Transverse colon (tissue), 4 donors: ENCODE data around the gene GBP5.

Experiments
- CTCF ChIP-seq, 5 experiments: fragments of 200-600 bp in 3 of 5; fragments of 450-650 bp in 2 of 5; sonication (generic) in 3 of 5; IDR thresholded peaks; 1 replicate in 2 of 5; 2 replicates in 3 of 5; pipeline ENCODE4 v1.5.1; 2016 to 2017; ENCODE audit warnings: antibody characterized with exemption in 5 of 5, inconsistent platforms in 3 of 5, mild to moderate bottlenecking in 2 of 5, moderate library complexity in 1 of 5
- EP300 ChIP-seq: sonication (generic); formaldehyde crosslinking; IDR thresholded peaks from one replicate; pipeline ENCODE4 v1.6.1; 2017; ENCODE audit warnings: antibody characterized with exemption, low read depth
- POLR2A ChIP-seq: fragments of 450-650 bp; IDR thresholded peaks from one replicate; pipeline ENCODE4 v1.6.1; 2016; ENCODE audit warnings: antibody characterized with exemption, mild to moderate bottlenecking, moderate library complexity
- POLR2AphosphoS5 ChIP-seq, 3 donors: sonication (generic); formaldehyde crosslinking; IDR thresholded peaks; one replicate each; pipeline ENCODE4 v1.6.1; 2016; ENCODE audit warnings: antibody characterized with exemption in 3 of 3

DNA sequence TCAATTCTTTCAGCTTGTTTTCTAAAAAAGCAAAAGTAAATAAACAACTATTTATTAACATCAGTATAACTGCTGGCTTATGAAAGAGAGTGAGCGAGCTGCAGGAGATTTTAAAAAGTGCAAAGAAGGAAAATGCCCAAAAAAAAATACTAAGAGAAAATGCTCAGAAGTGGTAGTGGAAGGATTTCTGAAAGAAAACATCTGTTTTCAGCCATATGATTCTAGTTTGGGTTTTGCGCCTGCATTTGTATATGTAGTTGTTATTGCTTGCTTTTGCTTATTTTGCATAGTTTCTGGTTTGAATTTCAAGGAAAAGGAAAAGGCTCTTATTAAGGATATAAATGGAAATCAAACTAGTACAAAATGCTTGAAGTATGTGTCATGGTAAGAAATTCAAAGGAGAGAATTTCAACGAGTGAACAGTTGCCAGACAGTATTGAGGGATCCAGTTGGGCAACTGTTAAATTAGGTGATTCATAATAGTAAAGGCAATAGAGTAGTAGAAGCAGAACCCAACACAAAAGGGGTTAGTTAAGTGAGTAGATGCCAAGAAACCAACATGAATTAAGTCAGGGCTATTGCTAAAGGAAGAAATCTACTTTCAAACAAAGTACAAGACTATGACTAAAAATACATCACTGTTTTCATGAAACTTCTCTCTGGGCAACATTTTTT lies 1.2 kb downstream of the GBP5 start:
- TF ChIP-seq POLR2A, result no peak
- TF ChIP-seq CTCF (IDR thresholded peaks at IDR 0.05), result no peak
- no peak for TF ChIP-seq POLR2AphosphoS5 (IDR thresholded peaks at IDR 0.05)
- TF ChIP-seq EP300, result no peak
